CD4-positive, alpha-beta T cell treated with Interleukin-15 for 4 hours (primary cell): ENCODE measurements around the gene VSIG8.

ENCODE experiments used
- DNase-seq: peaks from one replicate; pipeline ENCODE4 v3.0.0-alpha.2; 2020; ENCODE audit warnings: low spot score

Gene VSIG8

GRCh38 chr1:159856576-159856975 is 5.9 kb downstream of the VSIG8 start:
- DNase-seq: no peak

GRCh38 chr1:159855709-159856108 is 6.7 kb downstream of the VSIG8 start:
- no peak for DNase-seq

- DNase-seq: peak; percentile 79
Observed at GRCh38 chr1:159854693-159855192, 7.7 kb downstream of the VSIG8 start.

- no peak for DNase-seq
Observed at GRCh38 chr1:159854116-159854692, 8.3 kb downstream of the VSIG8 start.

- DNase-seq: no peak
Observed at GRCh38 chr1:159853417-159854115, 8.9 kb downstream of the VSIG8 start.

- peak; percentile 26 for DNase-seq
Observed at GRCh38 chr1:159851407-159851806, 11.1 kb downstream of the VSIG8 start.

GRCh38 chr1:159849626-159850366 is 12.7 kb downstream of the VSIG8 start:
- DNase-seq: no peak

- no peak for DNase-seq
Observed at GRCh38 chr1:159848326-159848725, 14.1 kb downstream of the VSIG8 start.

GRCh38 chr1:159847231-159847630 is 15.2 kb downstream of the VSIG8 start:
- DNase-seq: no peak

GRCh38 chr1:159845751-159846629 is 16.5 kb downstream of the VSIG8 start:
- no peak for DNase-seq

- no peak for DNase-seq
Observed at GRCh38 chr1:159843459-159843858, 19.0 kb downstream of the VSIG8 start.

GRCh38 chr1:159841749-159842148 is 20.7 kb downstream of the VSIG8 start:
- DNase-seq: no peak

- no peak for DNase-seq
Observed at GRCh38 chr1:159839116-159839849, 23.2 kb downstream of the VSIG8 start.

- no peak for DNase-seq
Observed at GRCh38 chr1:159838715-159839114, 23.7 kb downstream of the VSIG8 start.

GRCh38 chr1:159835862-159836525 is 26.5 kb downstream of the VSIG8 start:
- no peak for DNase-seq

GRCh38 chr1:159835356-159835755 is 27.1 kb downstream of the VSIG8 start:
- no peak for DNase-seq

GRCh38 chr1:159832309-159832708 is 30.1 kb downstream of the VSIG8 start:
- DNase-seq: no peak

- DNase-seq: no peak
Observed at GRCh38 chr1:159831412-159832141, 30.9 kb downstream of the VSIG8 start.

- no peak for DNase-seq
Observed at GRCh38 chr1:159830722-159831121, 31.7 kb downstream of the VSIG8 start.

- DNase-seq: no peak
Observed at GRCh38 chr1:159829822-159830465, 32.5 kb downstream of the VSIG8 start.
